ENCODE measurements around the gene ZNF764.

Gene ZNF764

GRCh38 chr16:30558789-30559377 lies 709 bp upstream of the ZNF764 start:
- peak overlapping the region; percentile 60 for H3K27ac ChIP-seq (ENCODE audit: low read length)
- peak overlapping the region; percentile 53 to 85 for H3K4me3 ChIP-seq (ENCODE audit: low read depth in 1 of 2, low read length in 2 of 2)
- H3K9me3 ChIP-seq (ENCODE audit: control insufficient read depth in 1 of 2, low read length in 2 of 2), result no peaks in the 10 kb centered on the region
- peaks cover 3 to 10% of the 10 kb centered on the region in 2 donors for H3K36me3 ChIP-seq (ENCODE audit: control insufficient read depth in 1 of 2, insufficient read depth in 2 of 2, low read length in 2 of 2)
- H3K4me1 ChIP-seq (ENCODE audit: control insufficient read depth in 1 of 2, insufficient read depth in 2 of 2, low read length in 2 of 2), result peaks cover 0 to 17% of the 10 kb centered on the region in 2 donors
- H3K27me3 ChIP-seq (ENCODE audit: low read depth, low read length), result no peaks in the 10 kb centered on the region

- Histone ChIP-seq H3K27ac (ENCODE audit: low read length) (peak overlapping the region; percentile 72), H3K4me3 (ENCODE audit: low read depth in 1 of 2, low read length in 2 of 2) (peak overlapping the region; percentile 66 to 85), H3K27me3 (ENCODE audit: low read depth, low read length) (no peaks in the 10 kb centered on the region), H3K9me3 (ENCODE audit: control insufficient read depth in 1 of 2, low read length in 2 of 2) (no peaks in the 10 kb centered on the region), H3K36me3 (ENCODE audit: control insufficient read depth in 1 of 2, insufficient read depth in 2 of 2, low read length in 2 of 2) (peaks cover 9 to 15% of the 10 kb centered on the region in 2 donors), H3K4me1 (ENCODE audit: control insufficient read depth in 1 of 2, insufficient read depth in 2 of 2, low read length in 2 of 2) (peaks cover 6 to 20% of the 10 kb centered on the region in 2 donors)
Observed at GRCh38 chr16:30557707-30557956, 542 bp downstream of the ZNF764 start.

- H3K4me1 ChIP-seq (ENCODE audit: control insufficient read depth in 1 of 2, insufficient read depth in 2 of 2, low read length in 2 of 2), result peaks cover 6 to 17% of the 10 kb centered on the region in 2 donors
- H3K36me3 ChIP-seq (ENCODE audit: control insufficient read depth in 1 of 2, insufficient read depth in 2 of 2, low read length in 2 of 2), result peaks cover 10 to 17% of the 10 kb centered on the region in 2 donors
- H3K27me3 ChIP-seq (ENCODE audit: low read depth, low read length), result no peaks in the 10 kb centered on the region
- H3K4me3 ChIP-seq (ENCODE audit: low read depth in 1 of 2, low read length in 2 of 2), result no peak overlapping the region
- H3K27ac ChIP-seq (ENCODE audit: low read length), result no peak overlapping the region
- no peaks in the 10 kb centered on the region for H3K9me3 ChIP-seq (ENCODE audit: control insufficient read depth in 1 of 2, low read length in 2 of 2)
Observed at GRCh38 chr16:30556125-30556473, 2.1 kb downstream of the ZNF764 start.

- Histone ChIP-seq H3K4me1 (ENCODE audit: control insufficient read depth in 1 of 2, insufficient read depth in 2 of 2, low read length in 2 of 2) (peaks cover 6 to 14% of the 10 kb centered on the region in 2 donors), H3K27me3 (ENCODE audit: low read depth, low read length) (no peaks in the 10 kb centered on the region), H3K4me3 (ENCODE audit: low read depth in 1 of 2, low read length in 2 of 2) (no peak overlapping the region), H3K27ac (ENCODE audit: low read length) (no peak overlapping the region), H3K36me3 (ENCODE audit: control insufficient read depth in 1 of 2, insufficient read depth in 2 of 2, low read length in 2 of 2) (peaks cover 10 to 17% of the 10 kb centered on the region in 2 donors), H3K9me3 (ENCODE audit: control insufficient read depth in 1 of 2, low read length in 2 of 2) (no peaks in the 10 kb centered on the region)
Observed at GRCh38 chr16:30555315-30556124, 2.7 kb downstream of the ZNF764 start.

- H3K4me1 ChIP-seq (ENCODE audit: control insufficient read depth in 1 of 2, insufficient read depth in 2 of 2, low read length in 2 of 2), result peaks cover 6 to 14% of the 10 kb centered on the region in 2 donors
- peaks cover 10 to 17% of the 10 kb centered on the region in 2 donors for H3K36me3 ChIP-seq (ENCODE audit: control insufficient read depth in 1 of 2, insufficient read depth in 2 of 2, low read length in 2 of 2)
- H3K4me3 ChIP-seq (ENCODE audit: low read depth in 1 of 2, low read length in 2 of 2), result no peak overlapping the region
- H3K9me3 ChIP-seq (ENCODE audit: control insufficient read depth in 1 of 2, low read length in 2 of 2), result no peaks in the 10 kb centered on the region
- no peak overlapping the region for H3K27ac ChIP-seq (ENCODE audit: low read length)
- no peaks in the 10 kb centered on the region for H3K27me3 ChIP-seq (ENCODE audit: low read depth, low read length)
Observed at GRCh38 chr16:30554557-30555314, 3.4 kb downstream of the ZNF764 start.

GRCh38 chr16:30553393-30553899 lies 4.7 kb downstream of the ZNF764 start:
- Histone ChIP-seq H3K27ac (ENCODE audit: low read length) (no peak overlapping the region), H3K27me3 (ENCODE audit: low read depth, low read length) (no peaks in the 10 kb centered on the region), H3K9me3 (ENCODE audit: control insufficient read depth in 1 of 2, low read length in 2 of 2) (no peaks in the 10 kb centered on the region), H3K4me1 (ENCODE audit: control insufficient read depth in 1 of 2, insufficient read depth in 2 of 2, low read length in 2 of 2) (peaks cover 6 to 14% of the 10 kb centered on the region in 2 donors), H3K36me3 (ENCODE audit: control insufficient read depth in 1 of 2, insufficient read depth in 2 of 2, low read length in 2 of 2) (peaks cover 10 to 17% of the 10 kb centered on the region in 2 donors), H3K4me3 (ENCODE audit: low read depth in 1 of 2, low read length in 2 of 2) (no peak overlapping the region)

DNA sequence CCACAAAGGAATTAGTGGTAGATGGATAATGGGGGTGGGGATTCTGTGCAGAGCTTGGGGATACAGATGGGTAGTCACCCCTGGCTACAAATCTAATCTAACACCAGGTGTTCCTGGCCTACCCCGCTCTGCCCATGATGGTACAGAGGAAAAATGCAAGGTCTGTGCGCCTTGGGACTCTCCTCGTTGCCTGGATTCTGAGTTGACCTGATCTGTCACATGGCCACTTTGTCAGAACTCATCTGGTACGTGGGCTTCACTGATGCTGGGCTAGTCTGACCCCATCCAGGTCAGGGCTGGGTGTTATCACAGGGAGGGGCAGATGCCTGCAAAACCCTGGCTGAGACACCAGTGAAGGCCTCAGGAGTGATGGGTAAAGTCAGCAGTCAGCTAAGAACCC lies 5.2 kb downstream of the ZNF764 start:
- peaks cover 10 to 17% of the 10 kb centered on the region in 2 donors for H3K36me3 ChIP-seq (ENCODE audit: control insufficient read depth in 1 of 2, insufficient read depth in 2 of 2, low read length in 2 of 2)
- H3K27me3 ChIP-seq (ENCODE audit: low read depth, low read length), result no peaks in the 10 kb centered on the region
- H3K4me1 ChIP-seq (ENCODE audit: control insufficient read depth in 1 of 2, insufficient read depth in 2 of 2, low read length in 2 of 2), result peaks cover 6 to 14% of the 10 kb centered on the region in 2 donors
- H3K9me3 ChIP-seq (ENCODE audit: control insufficient read depth in 1 of 2, low read length in 2 of 2), result no peaks in the 10 kb centered on the region
- no peak overlapping the region for H3K4me3 ChIP-seq (ENCODE audit: low read depth in 1 of 2, low read length in 2 of 2)
- H3K27ac ChIP-seq (ENCODE audit: low read length), result no peak overlapping the region

DNA sequence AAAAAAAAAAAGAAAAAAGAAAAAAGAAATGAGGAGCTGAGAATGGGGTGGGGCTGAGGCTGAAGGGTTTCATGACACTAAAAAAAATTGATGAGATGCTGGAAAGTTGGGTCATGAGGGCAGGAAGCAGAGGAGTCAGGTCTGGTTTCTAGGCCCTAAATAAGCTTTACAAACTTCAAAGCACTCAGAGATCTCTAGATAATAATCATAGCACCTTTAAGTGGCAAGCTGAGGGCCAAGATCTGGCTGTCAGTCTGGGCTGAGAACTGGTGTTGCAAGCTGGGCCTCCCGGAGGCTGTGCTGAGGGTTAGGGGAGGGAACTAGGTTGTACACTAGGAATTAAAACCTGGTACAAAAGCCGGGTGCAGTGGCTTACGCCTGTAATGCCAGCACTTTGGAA lies 6.4 kb downstream of the ZNF764 start:
- Histone ChIP-seq H3K9me3 (ENCODE audit: control insufficient read depth in 1 of 2, low read length in 2 of 2) (no peaks in the 10 kb centered on the region), H3K27me3 (ENCODE audit: low read depth, low read length) (no peaks in the 10 kb centered on the region), H3K36me3 (ENCODE audit: control insufficient read depth in 1 of 2, insufficient read depth in 2 of 2, low read length in 2 of 2) (peaks cover 10 to 17% of the 10 kb centered on the region in 2 donors), H3K4me3 (ENCODE audit: low read depth in 1 of 2, low read length in 2 of 2) (no peak overlapping the region), H3K27ac (ENCODE audit: low read length) (no peak overlapping the region), H3K4me1 (ENCODE audit: control insufficient read depth in 1 of 2, insufficient read depth in 2 of 2, low read length in 2 of 2) (peaks cover 6 to 8% of the 10 kb centered on the region in 2 donors)

GRCh38 chr16:30548416-30549253 lies 9.5 kb downstream of the ZNF764 start:
- H3K27me3 ChIP-seq (ENCODE audit: low read depth, low read length), result no peaks in the 10 kb centered on the region
- no peaks in the 10 kb centered on the region for H3K9me3 ChIP-seq (ENCODE audit: control insufficient read depth in 1 of 2, low read length in 2 of 2)
- H3K27ac ChIP-seq (ENCODE audit: low read length), result peak overlapping the region; percentile 5
- H3K4me1 ChIP-seq (ENCODE audit: control insufficient read depth in 1 of 2, insufficient read depth in 2 of 2, low read length in 2 of 2), result peaks cover 2 to 6% of the 10 kb centered on the region in 2 donors
- H3K36me3 ChIP-seq (ENCODE audit: control insufficient read depth in 1 of 2, insufficient read depth in 2 of 2, low read length in 2 of 2), result peaks cover 6 to 7% of the 10 kb centered on the region in 2 donors
- no peak overlapping the region for H3K4me3 ChIP-seq (ENCODE audit: low read depth in 1 of 2, low read length in 2 of 2)

DNA sequence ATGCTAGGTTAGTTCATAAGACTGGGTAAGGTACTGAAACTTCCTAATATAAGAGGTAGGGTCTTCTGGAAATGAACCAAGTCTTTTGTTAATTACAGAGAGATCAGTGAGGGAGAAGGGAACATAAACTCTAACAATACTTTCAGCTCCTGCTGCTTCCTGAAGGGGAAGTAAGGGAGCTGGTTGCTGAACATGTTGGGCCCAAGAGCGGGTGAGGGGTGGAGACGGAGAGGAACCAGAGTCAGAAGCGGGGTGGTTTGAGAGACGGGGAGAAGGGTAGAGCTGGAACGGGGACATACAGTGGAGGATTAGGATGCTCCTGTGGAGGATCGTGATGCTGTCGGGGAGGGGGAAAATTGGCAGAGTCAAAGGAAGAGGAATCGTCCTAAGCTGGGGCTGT lies 12.1 kb downstream of the ZNF764 start:
- Histone ChIP-seq H3K4me1 (ENCODE audit: control insufficient read depth in 1 of 2, insufficient read depth in 2 of 2, low read length in 2 of 2) (no peaks in the 10 kb centered on the region), H3K4me3 (ENCODE audit: low read depth in 1 of 2, low read length in 2 of 2) (no peak overlapping the region), H3K27ac (ENCODE audit: low read length) (no peak overlapping the region), H3K9me3 (ENCODE audit: control insufficient read depth in 1 of 2, low read length in 2 of 2) (no peaks in the 10 kb centered on the region), H3K36me3 (ENCODE audit: control insufficient read depth in 1 of 2, insufficient read depth in 2 of 2, low read length in 2 of 2) (no peaks in the 10 kb centered on the region), H3K27me3 (ENCODE audit: low read depth, low read length) (no peaks in the 10 kb centered on the region)

All from muscle layer of duodenum (tissue), 2 donors.